Gastroesophageal sphincter (tissue), 3 donors: ENCODE data around the gene SFRP4.

Experiments
- CTCF ChIP-seq, 4 experiments: fragments of 200-600 bp in 2 of 4; fragments of 450-650 bp in 2 of 4; sonication (generic) in 1 of 4; IDR thresholded peaks; one replicate each; pipeline ENCODE4 v1.5.1; 2017 to 2019; ENCODE audit warnings: antibody characterized with exemption in 4 of 4, mild to moderate bottlenecking in 2 of 4, moderate library complexity in 2 of 4
- POLR2A ChIP-seq, 2 donors: fragments of 450-650 bp; IDR thresholded peaks; one replicate each; pipeline ENCODE4 v1.6.1; 2017; ENCODE audit warnings: antibody characterized with exemption in 2 of 2, mild to moderate bottlenecking in 2 of 2, moderate library complexity in 1 of 2

GRCh38 chr7:37944737-37945054 is 28.1 kb upstream of the SFRP4 start:
- TF ChIP-seq CTCF (IDR thresholded peaks at IDR 0.05) (no peak), POLR2A (IDR thresholded peaks at IDR 0.05) (no peak)
